GM23338 (cell line): ENCODE results near the gene ZNF735. TPM values are rescaled to one million over a fixed set of nuclear protein-coding genes. Genes with fewer than 3 reads are reported as not detected.
"Not testable (repeated sequence)": the region's sequence is repeated elsewhere in the genome, so short reads cannot be mapped to it uniquely, and the experiment has no call there.

Source experiments
- ATAC-seq: fragments of 200-7000 bp; cut with Tn5 transposase; 3 replicates; pipeline ENCODE4 v1.9.1; 2020
- DNase-seq: peaks from one replicate; pipeline ENCODE4 v3.0.0-alpha.2; 2015; ENCODE audit warnings: low spot score
- H2AFZ ChIP-seq: fragments of 200-600 bp; sonication (generic); 2 replicates; pipeline ENCODE4 v1.8.0; 2016; ENCODE audit warnings: antibody characterized with exemption, mild to moderate bottlenecking, moderate library complexity
- H3F3A ChIP-seq: fragments of 200-600 bp; sonication (generic); replicated peaks from 2 replicates; pipeline ENCODE4 v1.8.0; 2017; ENCODE audit warnings: antibody characterized with exemption, mixed run types, low read depth
- H3K27ac ChIP-seq: fragments of 200-600 bp; sonication (generic); 2 replicates; pipeline ENCODE4 v1.6.1; 2016; ENCODE audit warnings: low read depth
- H3K27me3 ChIP-seq: fragments of 200-600 bp; sonication (generic); 2 replicates; pipeline ENCODE4 v1.8.0; 2016; ENCODE audit warnings: mild to moderate bottlenecking, mixed run types, moderate library complexity; ENCODE audit not compliant: insufficient read depth
- H3K36me3 ChIP-seq: fragments of 200-600 bp; sonication (generic); 2 replicates; pipeline ENCODE4 v1.8.0; 2016; ENCODE audit warnings: mild to moderate bottlenecking; ENCODE audit not compliant: insufficient read depth
- H3K4me1 ChIP-seq: fragments of 200-600 bp; sonication (generic); 2 replicates; pipeline ENCODE4 v1.8.0; 2016; ENCODE audit warnings: mild to moderate bottlenecking, moderate library complexity; ENCODE audit not compliant: insufficient read depth
- H3K4me2 ChIP-seq: fragments of 200-600 bp; sonication (generic); 2 replicates; pipeline ENCODE4 v1.7.1; 2017; ENCODE audit warnings: mixed run types
- H3K4me3 ChIP-seq: fragments of 200-600 bp; sonication (generic); 2 replicates; pipeline ENCODE4 v1.6.1; 2016; ENCODE audit warnings: mixed run types
- H3K79me2 ChIP-seq: fragments of 200-600 bp; sonication (generic); replicated peaks from 2 replicates; pipeline ENCODE4 v1.8.0; 2017; ENCODE audit warnings: mild to moderate bottlenecking; ENCODE audit not compliant: insufficient read depth
- H3K9me2 ChIP-seq: fragments of 200-600 bp; sonication (generic); 2 replicates; pipeline ENCODE4 v1.8.0; 2017; ENCODE audit not compliant: insufficient read depth
- H4K20me1 ChIP-seq: fragments of 200-600 bp; sonication (generic); replicated peaks from 2 replicates; pipeline ENCODE4 v1.8.0; 2017; ENCODE audit warnings: mild to moderate bottlenecking; ENCODE audit not compliant: insufficient read depth
- H3K27ac Mint-ChIP-seq: 2 replicates; pipeline ENCODE4 v1.8.0; 2020; ENCODE audit warnings: inconsistent platforms, mild to moderate bottlenecking, moderate library complexity, mixed read lengths
- H3K27me3 Mint-ChIP-seq: 3 replicates; pipeline ENCODE4 v1.8.0; 2022; ENCODE audit warnings: low read depth, mild to moderate bottlenecking, moderate library complexity, mixed read lengths, inconsistent platforms; ENCODE audit not compliant: insufficient read depth, poor library complexity
- H3K36me3 Mint-ChIP-seq: 3 replicates; pipeline ENCODE4 v1.8.0; 2021; ENCODE audit warnings: low read depth, mild to moderate bottlenecking, inconsistent platforms, moderate library complexity, mixed read lengths
- H3K4me1 Mint-ChIP-seq: 3 replicates; pipeline ENCODE4 v1.8.0; 2020; ENCODE audit warnings: mild to moderate bottlenecking, inconsistent platforms, mixed read lengths
- H3K4me3 Mint-ChIP-seq: 3 replicates; pipeline ENCODE4 v1.8.0; 2021; ENCODE audit warnings: moderate library complexity, mild to moderate bottlenecking, inconsistent platforms, mixed read lengths
- H3K9me3 Mint-ChIP-seq: 3 replicates; pipeline ENCODE4 v1.8.0; 2020; ENCODE audit warnings: moderate library complexity, mild to moderate bottlenecking, inconsistent platforms, mixed read lengths
- EZH2 ChIP-seq: fragments of 200-600 bp; sonication (generic); IDR thresholded peaks from one replicate; pipeline ENCODE4 v1.8.0; 2017; ENCODE audit warnings: antibody characterized with exemption, mild to moderate bottlenecking, low read depth; ENCODE audit not compliant: unreplicated experiment
- EZH2phosphoT487 ChIP-seq: fragments of 200-600 bp; sonication (generic); IDR thresholded peaks from one replicate; pipeline ENCODE4 v1.8.1; 2018; ENCODE audit warnings: antibody characterized with exemption; ENCODE audit not compliant: unreplicated experiment
- NANOG ChIP-seq: IDR thresholded peaks from 2 replicates; pipeline ENCODE4 v1.6.1; 2016; ENCODE audit warnings: antibody characterized with exemption, borderline replicate concordance
- POLR2AphosphoS5 ChIP-seq: IDR thresholded peaks from 2 replicates; pipeline ENCODE4 v1.6.1; 2016; ENCODE audit warnings: antibody characterized with exemption, low read depth
- ZNF114 ChIP-seq: fragments of 250-450 bp; sonication (Bioruptor Pico); IDR thresholded peaks from 2 replicates; pipeline ENCODE4 v1.5.0; 2020; ENCODE audit warnings: mild to moderate bottlenecking, moderate library complexity
- ZNF331 ChIP-seq: fragments of 250-450 bp; sonication (Bioruptor Pico); IDR thresholded peaks from 2 replicates; pipeline ENCODE4 v1.5.0; 2020; ENCODE audit warnings: low read depth, mild to moderate bottlenecking, moderate library complexity
- long read RNA-seq: library from polyadenylated mRNA; unstranded; transcript quantifications from one replicate; pipeline ENCODE4 v2.0.0, GENCODE V29; 2020; ENCODE audit not compliant: unreplicated experiment
- polyA plus RNA-seq: library from polyadenylated mRNA; unstranded; fragments of >200 nt; fragmentation: Nextera tagmentation; extraction: Ambion mirVana; gene quantifications from 2 replicates; pipeline ENCODE4 v1.2.1, GENCODE V29; 2016
- total RNA-seq: library from RNA; depleted of rRNA; stranded (reverse); fragments of >200 nt; shearing (Covaris generic); gene quantifications from 2 replicates; pipeline ENCODE4 v1.2.3, GENCODE V29; 2014; rRNA removed
- TF ChIP-seq, protein P1 (sequence below): IDR thresholded peaks from 2 replicates; pipeline ENCODE4 v1.6.1; 2016; ENCODE audit warnings: antibody characterized with exemption
- TF ChIP-seq, protein P2 (sequence below): IDR thresholded peaks from one replicate; pipeline ENCODE4 v1.6.1; 2018; ENCODE audit warnings: antibody characterized with exemption; ENCODE audit not compliant: unreplicated experiment
- TF ChIP-seq, protein P3 (sequence below): fragments of 250-450 bp; sonication (Bioruptor Pico); IDR thresholded peaks from 2 replicates; pipeline ENCODE4 v1.5.0; 2020; ENCODE audit warnings: mild to moderate bottlenecking, moderate library complexity
- TF ChIP-seq, protein P4 (sequence below), 2 experiments: fragments of 200-600 bp in 1 of 2; sonication (generic) in 1 of 2; conservative IDR thresholded peaks; 2 replicates each; pipeline versions ENCODE4 v1.5.1 to v1.6.1; 2016 to 2017; ENCODE audit warnings: antibody characterized with exemption in 2 of 2, low read depth in 2 of 2, mild to moderate bottlenecking in 2 of 2, moderate library complexity in 1 of 2

The ZNF735 gene
- total RNA-seq = not detected in 2 replicates
- not detected in 2 replicates for polyA plus RNA-seq
- long read RNA-seq = 0 reads

DNA sequence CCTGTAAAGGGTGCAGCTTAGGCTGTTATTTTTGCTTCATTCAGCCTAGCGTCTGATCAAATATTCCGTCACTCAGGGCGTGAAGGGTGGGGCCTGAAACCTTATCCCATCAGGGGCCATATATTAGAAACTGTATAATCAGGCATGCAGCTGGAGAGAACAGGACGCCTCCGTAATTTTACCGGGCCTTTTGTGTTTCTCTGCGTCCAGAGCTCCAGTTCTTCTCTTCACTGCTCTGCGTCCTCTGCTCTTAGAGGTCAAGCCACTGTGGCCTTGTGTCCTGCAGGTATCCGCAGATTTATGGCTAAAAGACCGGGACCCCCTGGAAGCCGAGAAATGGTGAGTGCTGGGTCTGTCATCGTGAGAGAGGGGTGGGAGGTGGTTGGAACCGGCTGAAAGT, at the start of gene ZNF735:
TSS of gene ZNF735 (plus strand) at position 301 of the 400 bp plus-strand sequence. CDS start at position 301, 0 bp downstream.
- no peak for DNase-seq
- no peak within 1 kb of the TSS for H2AFZ ChIP-seq
- no peaks in the 10 kb centered on the region for H3K4me1 ChIP-seq
- H3K27ac ChIP-seq = no peak within 1 kb of the TSS
- no peaks in the 10 kb centered on the region for H3K4me1 Mint-ChIP-seq
- no peak for ATAC-seq
- peaks cover 95% of the 10 kb centered on the region for H3K9me3 Mint-ChIP-seq
- no peaks in the 10 kb centered on the region for H3K36me3 ChIP-seq
- H3K4me3 Mint-ChIP-seq = no peak within 1 kb of the TSS
- H3K4me3 ChIP-seq = no peak within 1 kb of the TSS
- no peak for TF ChIP-seq ZNF114 (CRISPR knock-in tag)
- TF ChIP-seq POLR2AphosphoS5 = no peak
- TF ChIP-seq, protein P1, sequence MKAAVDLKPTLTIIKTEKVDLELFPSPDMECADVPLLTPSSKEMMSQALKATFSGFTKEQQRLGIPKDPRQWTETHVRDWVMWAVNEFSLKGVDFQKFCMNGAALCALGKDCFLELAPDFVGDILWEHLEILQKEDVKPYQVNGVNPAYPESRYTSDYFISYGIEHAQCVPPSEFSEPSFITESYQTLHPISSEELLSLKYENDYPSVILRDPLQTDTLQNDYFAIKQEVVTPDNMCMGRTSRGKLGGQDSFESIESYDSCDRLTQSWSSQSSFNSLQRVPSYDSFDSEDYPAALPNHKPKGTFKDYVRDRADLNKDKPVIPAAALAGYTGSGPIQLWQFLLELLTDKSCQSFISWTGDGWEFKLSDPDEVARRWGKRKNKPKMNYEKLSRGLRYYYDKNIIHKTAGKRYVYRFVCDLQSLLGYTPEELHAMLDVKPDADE = no peak
- TF ChIP-seq NANOG = no peak
- TF ChIP-seq, protein P2, sequence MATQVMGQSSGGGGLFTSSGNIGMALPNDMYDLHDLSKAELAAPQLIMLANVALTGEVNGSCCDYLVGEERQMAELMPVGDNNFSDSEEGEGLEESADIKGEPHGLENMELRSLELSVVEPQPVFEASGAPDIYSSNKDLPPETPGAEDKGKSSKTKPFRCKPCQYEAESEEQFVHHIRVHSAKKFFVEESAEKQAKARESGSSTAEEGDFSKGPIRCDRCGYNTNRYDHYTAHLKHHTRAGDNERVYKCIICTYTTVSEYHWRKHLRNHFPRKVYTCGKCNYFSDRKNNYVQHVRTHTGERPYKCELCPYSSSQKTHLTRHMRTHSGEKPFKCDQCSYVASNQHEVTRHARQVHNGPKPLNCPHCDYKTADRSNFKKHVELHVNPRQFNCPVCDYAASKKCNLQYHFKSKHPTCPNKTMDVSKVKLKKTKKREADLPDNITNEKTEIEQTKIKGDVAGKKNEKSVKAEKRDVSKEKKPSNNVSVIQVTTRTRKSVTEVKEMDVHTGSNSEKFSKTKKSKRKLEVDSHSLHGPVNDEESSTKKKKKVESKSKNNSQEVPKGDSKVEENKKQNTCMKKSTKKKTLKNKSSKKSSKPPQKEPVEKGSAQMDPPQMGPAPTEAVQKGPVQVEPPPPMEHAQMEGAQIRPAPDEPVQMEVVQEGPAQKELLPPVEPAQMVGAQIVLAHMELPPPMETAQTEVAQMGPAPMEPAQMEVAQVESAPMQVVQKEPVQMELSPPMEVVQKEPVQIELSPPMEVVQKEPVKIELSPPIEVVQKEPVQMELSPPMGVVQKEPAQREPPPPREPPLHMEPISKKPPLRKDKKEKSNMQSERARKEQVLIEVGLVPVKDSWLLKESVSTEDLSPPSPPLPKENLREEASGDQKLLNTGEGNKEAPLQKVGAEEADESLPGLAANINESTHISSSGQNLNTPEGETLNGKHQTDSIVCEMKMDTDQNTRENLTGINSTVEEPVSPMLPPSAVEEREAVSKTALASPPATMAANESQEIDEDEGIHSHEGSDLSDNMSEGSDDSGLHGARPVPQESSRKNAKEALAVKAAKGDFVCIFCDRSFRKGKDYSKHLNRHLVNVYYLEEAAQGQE = no peak
- TF ChIP-seq, protein P3, sequence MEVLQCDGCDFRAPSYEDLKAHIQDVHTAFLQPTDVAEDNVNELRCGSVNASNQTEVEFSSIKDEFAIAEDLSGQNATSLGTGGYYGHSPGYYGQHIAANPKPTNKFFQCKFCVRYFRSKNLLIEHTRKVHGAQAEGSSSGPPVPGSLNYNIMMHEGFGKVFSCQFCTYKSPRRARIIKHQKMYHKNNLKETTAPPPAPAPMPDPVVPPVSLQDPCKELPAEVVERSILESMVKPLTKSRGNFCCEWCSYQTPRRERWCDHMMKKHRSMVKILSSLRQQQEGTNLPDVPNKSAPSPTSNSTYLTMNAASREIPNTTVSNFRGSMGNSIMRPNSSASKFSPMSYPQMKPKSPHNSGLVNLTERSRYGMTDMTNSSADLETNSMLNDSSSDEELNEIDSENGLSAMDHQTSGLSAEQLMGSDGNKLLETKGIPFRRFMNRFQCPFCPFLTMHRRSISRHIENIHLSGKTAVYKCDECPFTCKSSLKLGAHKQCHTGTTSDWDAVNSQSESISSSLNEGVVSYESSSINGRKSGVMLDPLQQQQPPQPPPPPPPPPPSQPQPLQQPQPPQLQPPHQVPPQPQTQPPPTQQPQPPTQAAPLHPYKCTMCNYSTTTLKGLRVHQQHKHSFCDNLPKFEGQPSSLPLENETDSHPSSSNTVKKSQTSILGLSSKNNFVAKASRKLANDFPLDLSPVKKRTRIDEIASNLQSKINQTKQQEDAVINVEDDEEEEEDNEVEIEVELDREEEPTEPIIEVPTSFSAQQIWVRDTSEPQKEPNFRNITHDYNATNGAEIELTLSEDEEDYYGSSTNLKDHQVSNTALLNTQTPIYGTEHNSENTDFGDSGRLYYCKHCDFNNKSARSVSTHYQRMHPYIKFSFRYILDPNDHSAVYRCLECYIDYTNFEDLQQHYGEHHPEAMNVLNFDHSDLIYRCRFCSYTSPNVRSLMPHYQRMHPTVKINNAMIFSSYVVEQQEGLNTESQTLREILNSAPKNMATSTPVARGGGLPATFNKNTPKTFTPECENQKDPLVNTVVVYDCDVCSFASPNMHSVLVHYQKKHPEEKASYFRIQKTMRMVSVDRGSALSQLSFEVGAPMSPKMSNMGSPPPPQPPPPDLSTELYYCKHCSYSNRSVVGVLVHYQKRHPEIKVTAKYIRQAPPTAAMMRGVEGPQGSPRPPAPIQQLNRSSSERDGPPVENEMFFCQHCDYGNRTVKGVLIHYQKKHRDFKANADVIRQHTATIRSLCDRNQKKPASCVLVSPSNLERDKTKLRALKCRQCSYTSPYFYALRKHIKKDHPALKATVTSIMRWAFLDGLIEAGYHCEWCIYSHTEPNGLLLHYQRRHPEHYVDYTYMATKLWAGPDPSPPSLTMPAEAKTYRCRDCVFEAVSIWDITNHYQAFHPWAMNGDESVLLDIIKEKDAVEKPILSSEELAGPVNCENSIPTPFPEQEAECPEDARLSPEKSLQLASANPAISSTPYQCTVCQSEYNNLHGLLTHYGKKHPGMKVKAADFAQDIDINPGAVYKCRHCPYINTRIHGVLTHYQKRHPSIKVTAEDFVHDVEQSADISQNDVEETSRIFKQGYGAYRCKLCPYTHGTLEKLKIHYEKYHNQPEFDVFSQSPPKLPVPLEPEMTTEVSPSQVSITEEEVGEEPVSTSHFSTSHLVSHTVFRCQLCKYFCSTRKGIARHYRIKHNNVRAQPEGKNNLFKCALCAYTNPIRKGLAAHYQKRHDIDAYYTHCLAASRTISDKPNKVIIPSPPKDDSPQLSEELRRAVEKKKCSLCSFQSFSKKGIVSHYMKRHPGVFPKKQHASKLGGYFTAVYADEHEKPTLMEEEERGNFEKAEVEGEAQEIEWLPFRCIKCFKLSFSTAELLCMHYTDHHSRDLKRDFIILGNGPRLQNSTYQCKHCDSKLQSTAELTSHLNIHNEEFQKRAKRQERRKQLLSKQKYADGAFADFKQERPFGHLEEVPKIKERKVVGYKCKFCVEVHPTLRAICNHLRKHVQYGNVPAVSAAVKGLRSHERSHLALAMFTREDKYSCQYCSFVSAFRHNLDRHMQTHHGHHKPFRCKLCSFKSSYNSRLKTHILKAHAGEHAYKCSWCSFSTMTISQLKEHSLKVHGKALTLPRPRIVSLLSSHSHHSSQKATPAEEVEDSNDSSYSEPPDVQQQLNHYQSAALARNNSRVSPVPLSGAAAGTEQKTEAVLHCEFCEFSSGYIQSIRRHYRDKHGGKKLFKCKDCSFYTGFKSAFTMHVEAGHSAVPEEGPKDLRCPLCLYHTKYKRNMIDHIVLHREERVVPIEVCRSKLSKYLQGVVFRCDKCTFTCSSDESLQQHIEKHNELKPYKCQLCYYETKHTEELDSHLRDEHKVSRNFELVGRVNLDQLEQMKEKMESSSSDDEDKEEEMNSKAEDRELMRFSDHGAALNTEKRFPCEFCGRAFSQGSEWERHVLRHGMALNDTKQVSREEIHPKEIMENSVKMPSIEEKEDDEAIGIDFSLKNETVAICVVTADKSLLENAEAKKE = no peak
- TF ChIP-seq EZH2 = no peak
- no peak for TF ChIP-seq ZNF331
- no peak for TF ChIP-seq EZH2phosphoT487
- TF ChIP-seq, protein P4, sequence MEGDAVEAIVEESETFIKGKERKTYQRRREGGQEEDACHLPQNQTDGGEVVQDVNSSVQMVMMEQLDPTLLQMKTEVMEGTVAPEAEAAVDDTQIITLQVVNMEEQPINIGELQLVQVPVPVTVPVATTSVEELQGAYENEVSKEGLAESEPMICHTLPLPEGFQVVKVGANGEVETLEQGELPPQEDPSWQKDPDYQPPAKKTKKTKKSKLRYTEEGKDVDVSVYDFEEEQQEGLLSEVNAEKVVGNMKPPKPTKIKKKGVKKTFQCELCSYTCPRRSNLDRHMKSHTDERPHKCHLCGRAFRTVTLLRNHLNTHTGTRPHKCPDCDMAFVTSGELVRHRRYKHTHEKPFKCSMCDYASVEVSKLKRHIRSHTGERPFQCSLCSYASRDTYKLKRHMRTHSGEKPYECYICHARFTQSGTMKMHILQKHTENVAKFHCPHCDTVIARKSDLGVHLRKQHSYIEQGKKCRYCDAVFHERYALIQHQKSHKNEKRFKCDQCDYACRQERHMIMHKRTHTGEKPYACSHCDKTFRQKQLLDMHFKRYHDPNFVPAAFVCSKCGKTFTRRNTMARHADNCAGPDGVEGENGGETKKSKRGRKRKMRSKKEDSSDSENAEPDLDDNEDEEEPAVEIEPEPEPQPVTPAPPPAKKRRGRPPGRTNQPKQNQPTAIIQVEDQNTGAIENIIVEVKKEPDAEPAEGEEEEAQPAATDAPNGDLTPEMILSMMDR (conservative IDR thresholded peaks at IDR 0.05; ENCODE audit: low read depth in 2 of 2) = no peak
- H3K27ac Mint-ChIP-seq = no peak within 1 kb of the TSS
- H3F3A ChIP-seq = no peaks in the 10 kb centered on the region
- H3K36me3 Mint-ChIP-seq = peaks cover 28% of the 10 kb centered on the region
- H3K79me2 ChIP-seq = no peaks in the 10 kb centered on the region
- H3K27me3 ChIP-seq = no peaks in the 10 kb centered on the region
- H4K20me1 ChIP-seq = no peaks in the 10 kb centered on the region
- H3K27me3 Mint-ChIP-seq = peaks cover 5% of the 10 kb centered on the region
- no peak within 1 kb of the TSS for H3K4me2 ChIP-seq
- H3K9me2 ChIP-seq = no peaks in the 10 kb centered on the region

DNA sequence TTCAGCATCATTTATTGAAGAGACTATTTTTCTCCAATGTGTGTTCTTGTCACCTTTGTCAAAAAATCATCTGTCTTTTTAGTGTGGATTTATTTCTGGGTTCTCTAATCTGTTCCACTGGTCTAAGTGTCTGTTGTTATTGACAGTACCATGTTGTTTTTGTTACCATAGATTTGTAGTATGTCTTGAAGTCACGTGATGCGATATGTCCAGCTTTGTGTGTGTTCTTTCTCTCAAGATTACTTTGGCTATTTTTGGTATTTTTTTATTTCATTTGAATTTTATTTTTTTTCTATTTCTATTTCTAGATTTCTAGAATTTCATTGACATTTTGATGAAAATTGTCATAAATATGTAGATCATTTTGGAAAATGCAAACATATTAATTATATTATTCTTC, 36.0 kb upstream of the ZNF735 start:
- Mint-ChIP-seq H3K9me3 (peaks cover 82% of the 10 kb centered on the region), H3K36me3 (peaks cover 12% of the 10 kb centered on the region)
- DNase-seq, H3K27ac Mint-ChIP-seq, H3K27ac ChIP-seq, H2AFZ ChIP-seq, ATAC-seq, H3K4me3 ChIP-seq, H3K79me2 ChIP-seq, H3K36me3 ChIP-seq, H3F3A ChIP-seq, H3K27me3 ChIP-seq, H3K4me1 ChIP-seq, H3K4me2 ChIP-seq, H3K9me2 ChIP-seq, H3K27me3 Mint-ChIP-seq, H3K4me3 Mint-ChIP-seq, H4K20me1 ChIP-seq, H3K4me1 Mint-ChIP-seq: not testable (repeated sequence)
